Ascending aorta (tissue), 2 donors: ENCODE data around the gene NRXN3. TPM values are rescaled to one million over a fixed set of nuclear protein-coding genes. Genes with fewer than 3 reads are reported as not detected.

ENCODE experiments used
- DNase-seq, 2 donors: peaks; one replicate each; pipeline ENCODE4 v3.0.0-alpha.2; 2019; ENCODE audit warnings: low spot score in 2 of 2
- H3K27ac ChIP-seq, 2 donors: fragments of 200-600 bp; sonication (generic); one replicate each; pipeline ENCODE4 v1.5.1; 2016 to 2017; ENCODE audit warnings: mild to moderate bottlenecking in 1 of 2
- H3K27me3 ChIP-seq: fragments of 200-600 bp; sonication (generic); one replicate; pipeline ENCODE4 v1.5.1; 2017
- H3K36me3 ChIP-seq, 2 donors: fragments of 200-600 bp; sonication (generic); one replicate each; pipeline ENCODE4 v1.5.1; 2016
- H3K4me1 ChIP-seq, 2 donors: fragments of 200-600 bp; sonication (generic); one replicate each; pipeline ENCODE4 v1.5.1; 2016 to 2017; ENCODE audit warnings: mild to moderate bottlenecking in 1 of 2
- H3K4me3 ChIP-seq, 2 donors: fragments of 200-600 bp; sonication (generic); one replicate each; pipeline ENCODE4 v1.5.1; 2016 to 2017; ENCODE audit warnings: mild to moderate bottlenecking in 1 of 2
- H3K9me3 ChIP-seq, 2 donors: fragments of 200-600 bp; sonication (generic); one replicate each; pipeline ENCODE4 v1.5.1; 2016
- CTCF ChIP-seq, 3 experiments: fragments of 200-600 bp in 2 of 3; fragments of 450-650 bp in 1 of 3; sonication (generic) in 2 of 3; IDR thresholded peaks; one replicate each; pipeline ENCODE4 v1.5.1; 2016 to 2019; ENCODE audit warnings: antibody characterized with exemption in 3 of 3, mild to moderate bottlenecking in 1 of 3, moderate library complexity in 1 of 3
- intact Hi-C: fragments of 100-400 bp; cut with DNase I; formaldehyde crosslinking; loops from one replicate; pipeline ENCODE4 v1.15.1; 2023
- total RNA-seq: library from RNA; depleted of rRNA; stranded (reverse); fragments of >200 nt; gene quantifications from one replicate; pipeline ENCODE4 v1.1.0, GENCODE V29; 2016

NRXN3 gene
- total RNA-seq, 1 donor from 2014 or later, result 21.0 TPM

GRCh38 chr14:79298373-79298772 lies 1128.2 kb downstream of the NRXN3 start:
- no peaks in the 10 kb centered on the region for H3K27me3 ChIP-seq
- TF ChIP-seq CTCF (IDR thresholded peaks at IDR 0.05), result no peak
- no peaks in the 10 kb centered on the region for H3K36me3 ChIP-seq
- H3K9me3 ChIP-seq, result no peaks in the 10 kb centered on the region
- H3K27ac ChIP-seq, result no peak overlapping the region
- intact Hi-C loops, result no loop called here
- H3K4me3 ChIP-seq, result no peak overlapping the region
- DNase-seq, result no peak
- no peaks in the 10 kb centered on the region for H3K4me1 ChIP-seq

GRCh38 chr14:79299162-79299561 lies 1129.0 kb downstream of the NRXN3 start:
- H3K4me3 ChIP-seq, result no peak overlapping the region
- no peak for TF ChIP-seq CTCF (IDR thresholded peaks at IDR 0.05)
- no peak for DNase-seq
- no peaks in the 10 kb centered on the region for H3K4me1 ChIP-seq
- H3K27me3 ChIP-seq, result no peaks in the 10 kb centered on the region
- no peak overlapping the region for H3K27ac ChIP-seq
- H3K36me3 ChIP-seq, result no peaks in the 10 kb centered on the region
- intact Hi-C loops, result no loop called here
- H3K9me3 ChIP-seq, result no peaks in the 10 kb centered on the region

- Histone ChIP-seq H3K9me3 (no peaks in the 10 kb centered on the region), H3K27ac (no peak overlapping the region), H3K4me3 (no peak overlapping the region), H3K36me3 (no peaks in the 10 kb centered on the region), H3K27me3 (no peaks in the 10 kb centered on the region), H3K4me1 (no peaks in the 10 kb centered on the region)
- DNase-seq, result no peak
- TF ChIP-seq CTCF (IDR thresholded peaks at IDR 0.05), result no peak
- intact Hi-C loops, result no loop called here
Measured at GRCh38 chr14:79304279-79304678, 1134.1 kb downstream of the NRXN3 start.

GRCh38 chr14:79306546-79306945 lies 1136.4 kb downstream of the NRXN3 start:
- DNase-seq, result no peak
- Histone ChIP-seq H3K27me3 (no peaks in the 10 kb centered on the region), H3K4me1 (no peaks in the 10 kb centered on the region), H3K4me3 (no peak overlapping the region), H3K36me3 (no peaks in the 10 kb centered on the region), H3K9me3 (no peaks in the 10 kb centered on the region), H3K27ac (no peak overlapping the region)
- no peak for TF ChIP-seq CTCF (IDR thresholded peaks at IDR 0.05)
- intact Hi-C loops, result no loop called here

- Histone ChIP-seq H3K4me1 (no peaks in the 10 kb centered on the region), H3K4me3 (no peak overlapping the region), H3K36me3 (no peaks in the 10 kb centered on the region), H3K27ac (no peak overlapping the region), H3K27me3 (no peaks in the 10 kb centered on the region), H3K9me3 (no peaks in the 10 kb centered on the region)
- no peak for DNase-seq
- TF ChIP-seq CTCF (IDR thresholded peaks at IDR 0.05), result no peak
- intact Hi-C loops, result no loop called here
Measured at GRCh38 chr14:79318371-79318770, 1148.2 kb downstream of the NRXN3 start.

GRCh38 chr14:79320561-79320960 lies 1150.4 kb downstream of the NRXN3 start:
- intact Hi-C loops, result no loop called here

More at GRCh38 chr14:79320561-79320960, 1150.4 kb downstream of the NRXN3 start:
- no peak for TF ChIP-seq CTCF (IDR thresholded peaks at IDR 0.05)
- Histone ChIP-seq H3K4me3 (no peak overlapping the region), H3K4me1 (no peaks in the 10 kb centered on the region), H3K9me3 (no peaks in the 10 kb centered on the region), H3K27ac (no peak overlapping the region), H3K36me3 (no peaks in the 10 kb centered on the region), H3K27me3 (no peaks in the 10 kb centered on the region)
- no peak for DNase-seq
